ENCODE data around the gene RAB28.

The RAB28 gene

DNA sequence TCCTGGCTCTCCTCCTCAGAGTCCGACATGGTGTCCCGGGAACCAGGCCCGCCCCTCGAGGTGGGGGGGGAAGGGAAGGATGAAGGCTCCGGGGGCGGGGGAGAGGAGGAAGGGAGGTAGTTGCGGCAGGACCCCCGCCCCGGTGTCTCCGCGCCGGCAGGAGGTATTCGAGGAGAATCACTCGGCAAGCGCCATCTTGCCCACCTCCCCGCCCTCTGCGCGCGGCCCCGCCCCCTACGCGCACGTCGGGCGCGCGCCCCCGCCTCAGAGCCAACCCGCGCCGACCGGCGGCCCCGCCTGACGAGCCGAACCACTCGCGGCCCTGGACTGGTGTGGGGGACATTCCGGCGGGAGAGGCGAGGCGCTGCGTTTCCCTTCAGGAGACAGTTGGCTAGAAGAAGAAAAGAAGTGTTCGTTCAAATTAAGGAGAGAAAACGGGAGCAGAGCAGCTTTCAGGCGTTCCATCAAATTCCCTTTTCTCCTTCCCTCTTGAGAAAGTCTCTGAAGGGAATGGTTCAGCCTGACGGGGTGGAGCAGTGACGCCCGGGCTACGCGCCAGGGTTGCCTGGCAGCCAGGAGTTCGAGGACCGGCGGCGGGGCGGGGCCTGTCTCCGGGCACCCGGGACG, at the start of gene RAB28:
RAB28 (minus strand) TSS at position 219 of the 627 bp plus-strand sequence.
- peak; percentile 96 for DNase-seq

DNA sequence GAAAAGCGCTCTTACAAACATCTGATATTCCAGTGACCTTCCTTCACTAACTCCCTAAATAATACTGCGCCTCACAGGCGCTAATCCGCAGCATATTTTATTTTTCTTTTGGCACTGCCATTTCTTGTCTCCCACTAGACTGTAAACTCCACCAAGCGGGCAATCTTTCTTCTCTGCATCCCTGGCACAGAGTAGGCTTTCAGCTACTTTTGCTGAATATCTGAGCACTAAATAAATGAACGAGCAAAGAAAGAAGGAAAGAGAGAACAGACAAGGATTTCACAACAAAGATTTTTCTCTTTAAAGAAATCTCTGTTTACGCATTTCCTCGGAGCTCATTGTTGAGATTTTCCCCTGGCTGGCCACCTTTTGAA, 47.5 kb upstream of the RAB28 start:
- no peak for DNase-seq

- no peak for DNase-seq
Measured at GRCh38 chr4:13530823-13531624, 46.9 kb upstream of the RAB28 start.

DNA sequence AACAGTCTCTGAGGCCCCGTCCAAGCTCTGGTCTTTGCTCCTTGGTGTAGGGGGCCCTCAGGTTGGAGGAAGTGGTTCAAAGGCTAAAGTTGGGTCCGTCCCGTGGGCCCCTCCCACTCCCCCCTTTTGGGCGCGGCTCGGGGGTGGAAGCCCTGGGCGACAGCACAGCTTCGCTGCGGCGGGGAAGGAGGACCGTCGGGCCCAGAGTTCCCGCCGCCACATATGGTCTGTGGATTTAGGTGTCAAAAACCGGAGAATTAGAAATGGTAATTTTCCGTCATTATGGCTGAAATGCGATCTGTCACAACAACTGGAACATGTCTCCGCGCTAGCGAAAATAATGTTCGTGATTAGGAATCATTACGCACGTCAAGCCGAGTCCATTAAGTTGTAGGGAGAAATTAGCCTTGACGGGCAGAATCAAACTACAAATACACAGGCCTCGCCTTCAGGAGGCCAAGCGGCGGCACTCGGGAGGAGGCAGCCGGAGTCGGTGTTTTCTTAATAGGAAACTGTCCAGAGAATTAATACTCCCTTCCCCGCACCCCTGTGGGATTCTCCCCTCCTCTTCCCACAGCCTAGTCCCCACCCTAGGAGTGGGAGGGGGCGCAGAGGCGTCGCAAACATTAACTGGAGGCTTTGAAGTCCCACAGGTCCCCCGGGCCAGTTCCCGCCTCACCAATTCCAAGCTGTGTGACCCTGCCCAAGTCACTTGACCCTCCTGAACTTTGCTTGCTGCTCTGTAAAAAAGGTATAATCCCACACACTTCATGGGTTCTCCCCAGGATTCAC, 45.2 kb upstream of the RAB28 start:
- DNase-seq = peak; percentile 12

- DNase-seq = no peak
Measured at GRCh38 chr4:13528821-13529127, 44.6 kb upstream of the RAB28 start.

DNA sequence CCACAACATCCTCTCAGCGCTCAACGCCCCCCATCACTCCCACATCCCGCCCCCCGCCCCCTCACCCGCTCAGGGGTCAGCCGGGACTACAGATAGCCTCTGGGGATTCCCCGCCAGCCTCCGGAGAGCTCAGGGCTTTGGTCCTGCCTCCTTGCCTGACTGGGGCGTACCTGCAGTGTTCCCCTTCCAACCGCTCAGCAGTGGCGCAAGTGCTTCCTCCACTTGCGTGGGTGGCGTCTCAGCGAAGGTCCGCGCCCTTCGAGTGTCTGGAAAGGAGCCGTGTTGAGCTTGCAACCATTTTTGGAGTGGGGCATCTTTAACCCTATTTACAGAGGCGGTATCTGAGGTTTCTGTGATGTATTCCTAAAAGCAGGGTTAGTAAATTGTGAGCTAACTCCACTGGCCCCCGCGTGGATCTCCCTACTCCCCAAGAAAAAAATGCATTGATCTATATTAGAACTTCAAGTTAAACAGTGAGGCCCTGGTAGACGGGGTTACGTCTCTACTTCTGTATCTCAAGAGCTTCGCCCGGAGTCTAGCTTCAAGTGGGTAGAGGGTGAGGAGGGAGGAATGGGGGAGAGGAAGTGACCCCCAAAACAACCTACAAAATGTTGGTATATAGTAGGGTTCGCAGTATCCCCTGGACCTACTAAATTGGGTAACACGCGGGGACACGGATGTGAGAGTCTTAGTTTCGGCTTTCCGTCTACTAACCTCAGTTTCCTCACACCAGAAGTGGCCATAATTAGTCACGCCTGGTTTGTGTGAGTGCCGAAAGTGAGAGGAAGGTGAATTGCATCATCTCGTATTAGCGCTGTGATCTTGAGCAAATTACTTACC, 44.1 kb upstream of the RAB28 start:
- DNase-seq = peak; percentile 16

DNA sequence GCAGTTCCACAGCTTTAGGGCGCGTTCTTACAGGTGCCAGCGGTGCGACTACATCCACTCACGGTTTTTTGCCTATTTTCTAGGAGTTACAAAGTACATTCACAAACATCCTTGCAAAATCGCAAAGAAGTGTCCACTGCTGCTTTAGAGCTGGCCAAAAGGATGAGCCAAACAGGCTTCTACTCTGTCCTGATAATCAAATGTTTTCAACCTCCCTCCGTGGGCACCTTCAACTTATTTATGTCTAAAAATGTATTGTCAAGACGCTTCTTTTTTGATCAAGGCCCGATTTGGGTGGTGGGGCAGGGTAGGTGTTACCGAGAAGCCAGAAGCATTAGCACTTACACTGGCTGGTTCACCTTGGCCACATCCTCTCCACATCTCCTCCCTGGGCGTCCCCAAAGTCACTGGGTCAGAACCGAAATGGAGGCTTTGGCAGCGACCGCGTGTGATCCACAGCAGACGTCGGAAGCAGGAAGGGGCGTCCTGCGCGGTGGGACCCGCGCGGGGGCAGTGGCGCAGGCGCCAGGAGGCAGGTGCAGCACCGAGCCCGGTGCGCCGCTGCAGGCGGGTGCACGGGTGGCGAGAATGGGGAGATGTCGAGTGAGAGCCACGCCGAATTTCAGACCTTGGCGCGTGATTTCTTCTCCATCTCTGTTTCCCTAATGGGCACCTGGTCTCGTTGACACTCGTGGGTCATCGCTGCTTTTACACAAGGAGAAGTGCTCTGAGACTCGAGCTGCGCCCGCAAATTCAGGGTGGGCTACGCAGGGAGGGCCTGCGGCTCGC, 43.2 kb upstream of the RAB28 start:
- peak; percentile 16 for DNase-seq

- no peak for DNase-seq
Measured at GRCh38 chr4:13526658-13527057, 42.5 kb upstream of the RAB28 start.

GRCh38 chr4:13525606-13526281, 41.6 kb upstream of the RAB28 start:
- no peak for DNase-seq

DNA sequence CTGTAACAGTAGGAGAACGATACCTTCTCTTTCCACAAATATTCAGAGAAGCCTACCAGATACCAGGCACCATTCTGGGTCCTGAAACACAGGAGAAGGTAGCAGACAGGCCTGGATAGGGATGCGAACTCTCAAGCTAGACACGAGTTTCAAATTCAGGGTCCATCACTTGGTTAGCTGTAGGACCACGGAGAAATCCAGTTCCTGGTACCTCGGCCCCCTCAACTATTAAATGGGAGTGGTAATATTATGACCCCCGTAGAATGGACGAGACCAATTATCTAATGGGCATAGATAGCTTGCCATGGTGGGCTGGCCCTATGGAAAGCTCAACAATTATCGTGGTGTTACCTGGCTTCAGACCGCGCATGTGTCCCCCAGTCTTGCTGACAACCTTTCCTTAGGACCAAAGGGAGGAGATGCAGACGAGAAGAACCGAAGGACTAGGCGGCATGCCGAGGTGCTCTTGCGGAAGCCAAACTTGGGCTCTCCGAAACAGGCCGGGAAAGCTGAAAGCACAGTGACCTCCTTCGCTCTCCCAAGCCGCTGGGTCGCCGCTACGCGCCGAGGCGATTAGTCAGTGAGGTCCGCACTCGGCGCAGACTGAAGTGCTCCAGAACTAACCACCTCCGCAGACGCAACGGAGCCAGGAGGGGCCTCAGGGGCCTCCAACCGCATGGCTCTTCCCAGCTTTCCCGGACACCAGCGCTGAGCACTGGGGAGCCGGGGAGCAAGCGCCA, 40.5 kb upstream of the RAB28 start:
- peak; percentile 10 for DNase-seq

GRCh38 chr4:13523591-13524503, 39.7 kb upstream of the RAB28 start:
- DNase-seq = no peak

GRCh38 chr4:13523105-13523477, 39.0 kb upstream of the RAB28 start:
- DNase-seq = no peak

- DNase-seq = no peak
Measured at GRCh38 chr4:13522282-13523104, 38.4 kb upstream of the RAB28 start.

DNA sequence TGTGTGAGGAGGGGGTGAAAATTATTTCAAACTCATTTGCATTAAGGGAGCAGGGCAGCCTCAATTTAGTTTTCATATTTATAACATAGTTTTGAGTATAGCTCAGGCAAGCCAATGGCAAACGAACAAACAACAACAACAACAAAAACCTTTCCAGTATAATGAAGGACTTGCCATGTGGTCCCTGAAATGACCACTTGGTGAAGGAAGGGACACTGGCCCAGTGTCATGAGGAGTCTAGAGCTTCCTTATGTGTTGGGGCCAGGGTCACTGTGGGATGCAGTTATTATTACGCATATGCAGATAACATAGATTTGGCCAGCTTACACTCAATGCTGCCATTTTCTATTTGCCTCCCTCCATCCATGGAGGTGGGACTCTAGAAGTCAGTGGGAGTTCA, 36.9 kb upstream of the RAB28 start:
- DNase-seq = no peak

GRCh38 chr4:13516315-13516860, 32.2 kb upstream of the RAB28 start:
- DNase-seq = no peak

DNA sequence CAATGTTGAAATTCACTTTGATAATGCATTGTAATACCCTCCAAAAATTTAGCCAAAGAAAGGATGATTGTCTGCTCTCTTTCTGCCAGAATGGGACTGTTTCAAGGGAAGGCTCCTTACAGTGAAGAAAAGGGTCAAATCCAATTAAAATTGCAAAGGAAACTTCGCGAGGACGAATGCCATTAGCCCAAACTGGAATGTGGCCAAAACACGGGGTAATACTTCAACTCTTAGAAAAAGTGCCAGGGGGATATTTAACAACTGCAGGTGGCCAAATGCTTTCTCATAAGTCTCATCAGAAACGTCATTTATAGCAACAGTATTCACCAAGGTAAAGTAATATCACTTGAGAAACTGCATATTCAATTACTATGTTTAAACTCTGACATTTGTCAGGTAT, 31.1 kb upstream of the RAB28 start:
- no peak for DNase-seq

- no peak for DNase-seq
Measured at GRCh38 chr4:13514722-13515121, 30.6 kb upstream of the RAB28 start.

GRCh38 chr4:13511101-13511500, 27.0 kb upstream of the RAB28 start:
- no peak for DNase-seq

DNA sequence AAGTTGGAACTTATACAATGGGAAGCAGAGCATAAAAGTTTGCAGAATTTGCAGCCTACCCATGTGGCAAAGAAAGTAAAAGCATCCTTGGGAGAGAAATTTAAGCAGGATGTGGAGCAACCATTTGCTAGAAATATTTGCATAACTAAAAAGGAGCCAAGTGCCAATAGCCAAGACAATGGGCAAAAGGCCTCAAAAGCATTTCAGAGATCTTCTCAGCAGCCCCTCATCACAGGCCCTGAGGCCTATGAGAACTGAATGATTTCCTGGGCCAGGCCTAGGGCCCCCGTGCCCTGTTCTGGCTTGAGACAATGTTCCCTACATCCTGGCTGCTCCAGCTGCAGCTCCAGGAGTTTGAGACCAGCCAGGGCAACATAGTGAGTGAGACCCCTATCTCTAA, 25.3 kb upstream of the RAB28 start:
- no peak for DNase-seq
